Activated CD4-positive, CD25-positive, alpha-beta regulatory T cell (primary cell): ENCODE results near the gene ICAM4.
A peak's percentile ranks its signal among the peaks of the same experiment; 100 is the strongest.
"Not testable (repeated sequence)": the region's sequence is repeated elsewhere in the genome, so short reads cannot be mapped to it uniquely, and the experiment has no call there.

Experiments
- DNase-seq, 4 experiments: peaks; one replicate each; lab custom pipeline; 2025; lab: John Stamatoyannopoulos, UW

The ICAM4 gene

DNA sequence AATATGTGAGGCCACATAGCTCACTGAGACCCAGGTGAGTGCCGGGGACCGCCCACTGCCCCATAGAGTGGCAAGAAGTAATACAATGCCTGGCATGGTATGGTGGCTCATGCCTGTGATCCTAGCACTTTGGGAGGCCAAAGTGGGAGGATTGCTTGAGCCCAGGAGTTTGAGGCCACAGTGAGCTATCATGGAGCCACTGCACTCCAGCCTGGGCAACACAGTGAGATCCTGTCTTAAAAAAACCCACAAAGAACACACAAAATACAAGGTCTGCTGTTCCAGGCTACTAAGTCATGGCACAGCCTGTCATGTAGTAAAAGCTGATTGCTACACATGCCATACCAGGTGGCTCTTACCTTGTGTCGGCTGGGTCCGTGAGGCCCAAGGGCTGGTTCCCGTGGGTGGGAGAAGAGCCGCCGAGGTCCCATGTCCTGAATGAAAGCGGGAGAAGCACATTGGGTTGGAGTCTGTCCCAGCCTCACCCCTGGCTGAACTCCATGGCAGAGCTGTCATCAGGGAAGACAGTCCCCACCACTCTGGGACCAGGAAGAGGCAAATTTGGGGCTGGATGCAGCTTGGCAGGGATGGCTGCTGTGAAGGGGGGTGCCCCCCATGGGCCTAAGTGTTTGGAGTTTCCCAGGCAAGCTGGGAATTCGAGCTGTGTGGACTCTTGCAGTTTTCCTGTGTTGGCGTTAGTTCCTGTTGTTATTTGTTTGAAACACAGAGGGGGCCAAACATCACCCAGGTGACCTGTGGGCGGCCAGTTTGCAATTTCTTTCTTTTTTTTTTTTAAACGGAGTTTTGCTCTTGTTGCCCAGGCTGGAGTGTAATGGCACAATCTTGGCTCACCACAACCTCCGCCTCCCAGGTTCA is 32.3 kb downstream of the ICAM4 start:
- no peak for DNase-seq

DNA sequence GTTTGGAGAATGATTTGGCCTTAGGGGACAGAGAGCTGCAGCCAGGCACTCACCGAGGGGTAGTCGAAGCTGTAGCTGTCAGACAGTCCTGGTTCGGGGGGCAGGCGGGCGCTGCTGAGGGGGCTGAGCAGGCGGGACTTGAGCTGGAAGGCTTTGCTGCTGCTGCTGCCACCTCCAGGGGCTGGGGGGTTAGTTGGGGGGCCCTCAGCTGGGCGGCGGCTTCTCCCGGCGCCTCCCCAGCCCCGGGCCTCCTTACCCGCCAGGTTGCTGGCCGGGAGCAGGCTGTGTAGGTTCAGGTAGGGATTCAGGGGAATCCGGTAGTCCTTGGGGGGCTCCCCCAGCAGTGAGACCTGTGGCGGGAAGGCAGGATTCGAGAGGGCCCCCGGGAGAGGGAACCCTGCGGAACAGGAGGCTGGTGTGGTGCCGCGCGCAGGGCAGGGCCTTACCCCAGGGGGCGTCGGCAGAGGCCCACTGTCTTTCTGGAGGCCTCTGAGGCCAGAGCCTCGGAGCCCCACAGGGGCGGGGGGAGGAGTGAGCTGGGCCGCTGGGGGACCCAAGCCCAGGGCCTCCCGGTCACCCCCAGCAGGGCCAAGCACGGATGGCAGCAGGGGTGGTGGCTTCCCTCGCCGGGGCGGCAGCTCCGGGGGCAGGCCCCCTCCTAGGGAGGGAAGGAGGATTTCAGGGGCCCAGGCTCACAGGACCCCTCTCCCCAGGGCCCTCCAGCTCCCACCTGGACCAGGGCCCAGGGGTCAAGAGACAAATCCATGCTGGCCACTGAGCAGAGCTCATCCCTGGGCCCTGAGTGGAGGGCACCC is 34.1 kb downstream of the ICAM4 start:
- no peak for DNase-seq

DNA sequence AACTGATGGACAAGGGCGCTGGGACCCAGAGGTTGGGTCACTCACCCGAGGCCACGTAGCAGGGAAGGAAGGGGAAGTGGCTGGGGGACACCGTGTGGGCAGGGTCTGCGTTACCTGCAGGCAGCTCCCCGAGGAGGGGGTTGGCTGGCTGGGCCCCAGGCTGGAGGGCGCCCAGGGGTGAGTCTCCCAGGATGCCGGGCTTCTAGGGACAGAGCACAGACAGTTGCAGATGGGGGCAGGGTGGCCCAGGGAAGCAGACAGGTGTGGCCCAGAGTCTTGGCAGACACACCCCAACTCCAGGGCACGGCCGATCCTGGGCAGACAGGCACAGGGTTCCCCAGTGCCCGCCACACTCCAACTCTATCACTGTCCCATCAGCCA is 34.7 kb downstream of the ICAM4 start:
- no peak for DNase-seq

DNA sequence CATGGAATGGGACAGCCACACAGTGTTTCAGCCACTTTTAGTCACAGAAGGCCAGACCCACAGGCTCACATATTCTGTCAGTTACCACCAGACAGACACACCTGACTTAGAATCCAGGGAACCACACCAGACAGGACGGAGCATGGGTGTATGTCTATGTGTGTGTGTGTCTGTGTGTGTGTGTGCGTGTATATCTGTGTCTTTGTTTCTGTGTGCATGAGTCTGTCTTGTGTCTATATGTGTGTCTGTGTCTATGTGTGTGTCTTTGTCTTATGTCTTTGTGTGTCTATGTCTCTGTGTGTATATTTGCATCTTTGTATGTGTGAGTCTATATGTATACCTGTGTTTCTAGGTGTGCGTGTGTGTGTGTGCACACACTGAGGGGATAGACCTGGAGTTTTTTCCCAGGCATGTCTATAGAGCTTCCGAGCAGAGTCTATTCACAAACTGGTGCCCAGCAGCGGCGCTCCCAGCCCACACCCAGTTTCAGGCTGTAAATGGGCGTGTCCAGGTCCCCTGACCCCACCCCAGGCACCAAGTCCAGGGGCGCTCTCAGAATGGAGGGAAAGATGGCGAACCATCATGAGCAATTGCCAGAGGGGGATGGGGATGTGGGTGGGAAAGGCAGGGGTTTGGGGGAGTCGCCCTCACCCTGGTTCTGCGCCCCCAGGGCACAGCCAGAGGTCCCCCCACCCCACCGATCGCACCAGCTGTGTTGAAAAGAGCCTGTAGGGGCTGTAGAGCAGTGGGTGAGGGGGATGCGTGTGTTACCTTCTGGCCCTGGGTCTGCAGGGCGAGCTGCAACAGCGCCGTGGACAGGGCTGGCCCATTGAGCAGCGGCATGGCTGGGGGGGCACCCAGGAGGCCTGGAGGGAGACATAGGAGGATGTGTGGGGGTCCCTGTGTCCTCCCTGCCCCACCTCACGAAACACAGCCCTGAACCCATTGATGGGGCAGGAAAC is 35.4 kb downstream of the ICAM4 start:
- no peak for DNase-seq

DNA sequence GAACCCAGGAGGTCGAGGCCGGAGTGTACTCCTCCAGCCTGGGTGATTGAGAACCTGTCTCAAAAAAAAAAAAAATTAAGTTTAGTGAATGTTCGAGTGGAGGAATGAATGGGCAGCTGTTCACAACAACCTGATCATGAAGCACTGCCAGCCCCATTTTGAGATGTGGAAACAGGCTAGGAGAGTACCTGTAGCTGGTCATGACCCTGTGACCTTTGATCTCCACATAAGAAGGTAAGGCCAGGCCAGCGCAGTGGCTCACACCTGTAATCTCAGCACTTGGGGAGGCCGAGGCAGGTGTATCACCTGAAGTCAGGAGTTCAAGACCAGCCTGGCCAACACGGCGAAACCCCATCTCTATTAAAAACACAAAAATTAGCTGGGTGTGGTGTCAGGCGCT is 39.0 kb downstream of the ICAM4 start:
- DNase-seq: no peak

DNA sequence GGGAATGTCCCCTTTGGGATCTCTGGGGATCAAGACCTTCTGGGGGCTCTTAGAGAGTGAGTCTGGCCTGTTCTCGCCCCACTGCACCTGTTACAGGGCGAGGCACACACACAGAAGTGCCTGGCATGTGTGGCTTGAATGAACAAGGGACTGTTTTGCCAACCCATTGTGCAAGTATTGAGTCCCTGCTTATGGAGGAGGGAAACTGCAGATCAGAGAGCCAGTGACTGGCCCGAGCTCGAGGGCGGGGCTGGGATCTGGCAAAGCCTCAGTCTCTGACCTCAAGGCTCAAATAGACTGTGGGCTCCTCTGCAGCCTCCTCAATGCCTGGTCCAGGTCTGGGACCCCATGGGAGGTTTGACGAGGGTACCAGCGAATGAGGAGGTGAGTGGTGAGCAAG is 41.0 kb downstream of the ICAM4 start:
- DNase-seq: no peak

DNA sequence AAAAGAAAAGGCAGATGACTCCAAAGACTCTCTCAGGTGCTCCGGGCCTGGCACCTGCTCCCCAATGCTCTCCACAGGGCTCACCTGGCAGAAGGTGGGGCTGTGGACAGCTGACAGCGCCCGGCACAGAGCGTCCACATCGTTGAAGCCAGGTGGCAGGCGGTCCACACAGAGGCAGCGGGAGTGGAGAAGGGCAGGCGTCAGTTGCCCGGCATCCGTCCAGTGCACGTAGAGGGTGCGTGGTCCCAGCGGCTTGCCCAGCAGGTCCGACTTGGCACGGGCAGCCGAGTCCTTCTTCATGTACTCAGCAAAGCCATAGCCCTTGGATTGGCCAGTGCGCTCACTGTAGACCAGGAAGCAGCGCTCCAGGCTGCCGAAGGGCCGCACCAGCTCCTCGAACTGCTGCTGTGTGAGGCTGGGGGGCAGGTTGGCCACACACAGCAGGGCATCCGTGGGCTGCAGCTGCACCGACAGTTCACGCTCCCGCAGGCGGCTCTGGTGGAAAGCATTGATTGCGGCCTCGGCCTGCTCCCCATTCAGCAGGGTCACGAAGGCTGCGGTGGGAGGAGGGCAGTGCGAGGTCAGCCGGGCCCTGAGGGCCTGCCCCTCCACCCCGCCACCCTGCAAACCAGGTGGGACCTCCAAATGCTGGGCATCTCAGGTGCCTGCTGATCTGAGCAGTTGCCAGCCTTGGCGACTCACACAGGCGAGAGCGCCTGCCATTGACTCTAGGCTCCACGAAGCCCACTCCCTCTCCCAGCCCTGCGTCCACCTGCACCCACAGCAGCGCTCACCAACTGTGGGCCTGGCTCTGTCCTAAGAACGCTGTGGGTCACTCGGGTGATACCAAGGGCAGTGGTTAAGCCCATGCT is 42.0 kb downstream of the ICAM4 start:
- DNase-seq: no peak

DNA sequence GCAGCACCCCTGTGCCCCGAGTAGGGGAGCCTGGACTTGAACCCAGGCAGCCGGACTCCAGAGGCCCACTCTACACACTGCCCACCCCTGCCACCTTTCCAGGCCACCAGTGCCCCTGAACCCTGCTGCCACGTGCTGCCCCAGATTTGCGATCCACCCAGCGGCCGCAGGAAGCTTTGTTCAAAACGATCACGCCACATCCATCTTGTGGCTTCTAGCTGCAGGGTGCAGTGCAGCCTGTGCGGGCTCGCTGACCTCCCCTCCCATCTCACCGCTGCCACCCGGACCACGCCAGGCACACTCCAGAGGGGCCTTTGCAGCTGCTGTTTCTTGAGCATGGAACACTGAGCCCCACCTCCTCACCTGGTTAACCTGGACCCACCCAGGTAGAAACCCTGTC is 42.8 kb downstream of the ICAM4 start:
- DNase-seq: no peak

DNA sequence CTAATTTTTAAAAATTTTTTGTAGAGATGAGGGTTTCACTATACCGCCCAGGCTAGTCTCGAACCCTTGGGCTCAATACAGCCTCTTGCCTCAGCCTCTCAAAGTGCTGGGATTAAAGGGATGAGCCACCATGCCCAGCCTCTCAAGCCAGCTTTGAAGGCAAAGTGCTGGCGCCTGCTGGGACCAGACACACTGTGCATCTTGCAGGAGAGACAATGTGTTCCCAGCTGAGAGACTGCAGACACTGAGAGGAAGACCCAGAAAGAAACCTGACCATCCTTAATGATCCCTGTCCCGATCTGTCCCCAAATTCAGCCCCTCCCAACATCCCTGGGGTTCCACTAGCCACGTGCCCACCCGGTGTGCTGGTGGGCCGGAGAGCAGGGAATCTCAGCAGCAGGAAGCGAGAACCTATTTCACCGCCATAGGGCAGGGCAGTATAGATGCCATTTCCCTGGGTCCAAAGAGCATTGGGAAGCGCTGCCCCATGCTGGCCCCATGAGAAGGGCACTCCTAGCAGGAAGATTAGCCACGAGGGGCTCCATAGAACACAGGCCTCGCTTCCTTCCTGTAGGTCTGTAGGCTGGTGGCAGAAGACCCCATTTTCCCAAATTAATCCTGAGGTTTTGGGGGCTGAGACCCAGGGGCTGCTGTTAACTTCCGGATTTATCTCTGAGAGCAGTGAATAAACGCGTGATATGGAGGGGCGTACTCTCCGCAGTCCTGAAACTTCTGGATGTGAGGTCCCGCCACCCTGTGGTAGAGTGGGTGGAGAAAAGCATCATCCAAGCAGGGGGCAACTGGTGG is 45.6 kb downstream of the ICAM4 start:
- DNase-seq: no peak

DNA sequence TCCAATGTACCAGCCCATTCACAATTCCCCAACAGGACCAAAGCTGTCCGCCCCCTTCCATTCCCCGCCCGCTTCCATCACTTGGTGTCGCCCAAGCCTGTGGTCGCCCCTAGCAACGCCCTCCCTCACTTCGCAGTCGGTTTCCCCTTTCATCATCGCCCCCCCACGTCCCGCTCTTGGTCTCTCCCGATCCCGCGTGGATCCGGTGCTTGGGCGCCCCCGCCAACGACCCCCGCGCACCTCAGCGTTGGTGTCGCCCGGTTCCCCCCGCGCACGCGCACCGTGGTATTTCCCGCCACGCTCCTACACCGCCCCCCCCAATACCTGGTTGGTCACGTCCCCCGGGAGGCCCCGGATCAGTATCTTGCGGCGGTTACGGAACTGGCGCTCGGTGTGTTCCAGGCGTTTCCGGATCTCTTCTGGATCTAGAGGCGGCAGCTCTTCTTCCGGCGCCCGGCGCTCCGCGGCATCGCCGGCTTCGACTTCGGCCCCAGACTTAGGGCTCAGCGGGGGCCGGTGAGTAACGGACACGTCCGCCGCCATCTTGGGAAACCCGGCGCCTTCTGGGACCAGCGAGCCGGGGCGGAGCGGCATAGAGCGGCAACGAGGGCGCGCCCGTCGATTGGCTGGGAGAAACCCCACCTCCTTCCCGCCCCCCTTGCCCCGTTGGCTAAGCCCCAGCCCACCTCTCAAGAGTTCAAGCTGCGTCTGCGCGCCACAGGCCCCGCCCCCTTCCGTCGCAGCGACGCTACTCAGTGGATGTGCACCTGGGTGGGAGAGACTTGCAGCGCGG is 46.4 kb downstream of the ICAM4 start, which contains the start of gene RAVER1:
RAVER1 (minus strand) TSS at position 565 of the 793 bp plus-strand sequence; CDS start at position 543, 22 bp downstream.
- peak; percentile 93 to 96 (median 96) for DNase-seq

DNA sequence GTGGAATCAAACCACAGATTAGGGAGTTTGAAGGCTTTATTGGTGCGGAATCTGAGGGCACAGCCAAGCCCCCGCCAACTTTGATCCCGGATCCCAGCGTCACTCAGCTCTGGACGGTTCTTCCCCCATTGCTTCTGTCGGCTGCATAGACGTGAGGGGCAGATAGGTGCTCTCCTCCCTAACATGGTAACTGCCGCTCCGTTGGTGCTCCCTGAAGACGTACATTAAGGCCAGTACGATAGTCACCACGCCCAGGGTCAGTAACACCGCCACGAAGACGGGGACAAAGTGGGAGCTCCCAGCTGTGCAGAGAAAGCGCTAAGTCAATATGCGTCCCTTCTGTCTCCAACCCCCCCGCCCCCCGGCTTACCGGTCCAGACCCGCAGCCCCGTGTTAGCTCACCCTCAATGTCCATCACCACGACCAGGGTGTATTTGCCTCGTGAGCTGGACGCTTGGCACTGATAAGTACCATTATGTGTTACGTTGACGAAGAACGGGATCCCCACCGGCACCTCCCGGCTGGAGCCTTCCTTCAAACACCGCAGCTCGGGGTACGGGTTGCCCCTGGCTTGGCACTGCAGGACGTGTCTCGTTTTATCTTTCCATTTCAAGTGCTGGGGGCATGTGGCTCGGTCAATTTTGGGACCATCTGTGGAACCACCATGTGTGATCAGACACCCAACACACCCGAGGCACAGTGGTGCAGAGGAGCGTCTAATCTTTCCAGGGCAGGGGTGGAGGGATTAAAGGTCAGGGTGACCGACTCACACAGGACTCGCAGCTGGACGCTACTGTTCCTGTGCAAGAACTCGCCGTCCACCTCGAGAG is 47.2 kb downstream of the ICAM4 start:
- no peak for DNase-seq

DNA sequence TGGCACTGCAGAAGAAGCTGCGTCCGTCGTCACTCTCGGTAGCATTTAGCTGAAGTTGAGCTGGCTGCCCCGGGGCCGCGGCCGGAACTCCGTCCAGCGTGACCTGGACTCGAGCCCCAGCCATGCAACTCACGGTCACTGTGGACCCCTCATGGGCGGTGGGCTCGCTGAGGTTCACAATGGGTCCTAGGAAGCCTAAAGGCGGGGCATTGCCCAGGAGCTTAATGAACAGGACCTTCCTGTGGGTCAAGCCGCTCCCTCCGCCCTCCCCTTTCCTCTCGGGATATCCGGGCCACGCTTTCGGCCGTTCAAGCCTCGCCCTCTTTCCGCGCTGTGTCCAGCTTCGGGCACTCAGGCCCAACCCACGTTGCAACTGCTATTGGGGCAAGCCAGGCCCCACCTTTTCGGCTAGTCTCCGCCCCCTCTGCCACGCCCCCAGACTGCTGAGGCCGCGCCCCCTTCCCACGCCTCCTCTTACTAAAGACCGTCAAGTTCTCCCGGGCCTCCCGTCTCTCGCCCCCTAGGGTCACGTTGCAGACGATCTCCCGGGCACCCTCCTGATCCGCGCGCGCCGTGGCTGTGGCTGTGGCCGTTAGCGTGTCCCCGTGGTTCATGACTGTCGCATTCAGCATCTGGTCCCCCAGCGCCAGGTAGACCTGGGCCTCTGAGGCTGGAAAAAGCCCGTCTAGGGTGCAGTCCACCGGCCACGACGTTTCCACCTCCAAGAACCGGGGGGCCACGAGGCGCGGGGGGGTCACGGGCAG is 48.0 kb downstream of the ICAM4 start:
- DNase-seq: peak in 1 of 4 experiments; percentile 18

DNA sequence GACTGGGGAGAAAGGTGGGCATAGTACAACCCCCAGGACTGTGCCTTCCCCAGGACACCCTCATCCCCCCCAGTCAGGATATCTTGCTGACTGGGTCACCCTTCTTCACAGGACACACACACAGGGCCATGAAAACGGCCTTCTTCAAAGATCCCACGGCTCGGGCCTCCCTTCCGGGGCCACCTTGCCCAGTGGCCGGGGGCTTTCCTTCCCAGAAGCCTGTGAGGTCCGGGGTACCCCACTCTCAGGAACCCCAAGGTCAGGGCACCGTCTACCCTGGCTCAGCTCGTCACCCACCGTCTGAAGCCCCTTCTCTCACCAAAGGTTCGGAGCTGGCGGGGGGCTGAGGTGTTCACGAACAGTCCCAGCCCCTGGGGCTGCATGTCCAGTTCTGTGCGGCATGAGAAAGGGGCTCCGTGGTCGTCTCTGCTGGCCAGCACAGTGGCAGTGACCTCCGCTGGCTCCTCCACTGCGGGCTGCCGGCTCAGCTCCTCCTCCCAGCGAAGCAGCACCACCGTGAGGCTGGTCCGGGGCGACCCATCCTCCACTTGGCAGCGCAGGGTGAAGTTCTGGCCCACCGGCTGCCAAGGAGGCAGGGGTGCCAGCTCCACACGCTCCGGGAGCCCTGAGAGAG is 48.7 kb downstream of the ICAM4 start:
- DNase-seq: no peak

DNA sequence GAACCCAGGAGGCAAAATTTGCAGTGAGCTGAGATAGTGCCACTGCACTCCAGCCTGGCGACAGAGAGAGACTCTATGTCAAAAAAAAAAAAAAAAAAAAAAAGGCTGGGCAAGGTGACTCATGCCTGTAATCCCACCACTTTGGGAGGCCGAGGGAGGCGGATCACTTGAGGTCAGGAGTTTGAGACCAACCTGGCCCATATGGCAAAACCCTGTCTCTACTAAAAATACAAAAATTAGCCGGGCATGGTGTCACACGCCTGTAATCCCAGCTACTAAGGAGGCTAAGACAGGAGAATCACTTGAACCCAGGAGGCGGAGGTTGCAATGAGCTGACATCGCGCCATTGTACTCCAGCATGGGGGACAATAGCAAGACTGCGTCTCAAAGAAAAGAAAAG is 50.0 kb downstream of the ICAM4 start:
- not testable (repeated sequence) for DNase-seq
